Mesendoderm (in vitro differentiated cells): ENCODE data around the gene EVI5.

ENCODE experiments used
- DNase-seq: peaks from one replicate; pipeline ENCODE4 v3.0.0; 2013
- H2AK5ac ChIP-seq: 2 replicates; pipeline ENCODE4 v1.6.1; 2013; ENCODE audit warnings: low read length, inconsistent platforms
- H2BK120ac ChIP-seq: 2 replicates; pipeline ENCODE4 v1.6.1; 2013; ENCODE audit warnings: low read depth, mild to moderate bottlenecking, low read length, moderate library complexity, mixed read lengths
- H2BK15ac ChIP-seq: replicated peaks from 2 replicates; pipeline ENCODE4 v1.6.1; 2013; ENCODE audit warnings: low read depth, mild to moderate bottlenecking, moderate library complexity
- H2BK5ac ChIP-seq: 2 replicates; pipeline ENCODE4 v1.6.1; 2013; ENCODE audit warnings: low read length, inconsistent platforms
- H3K18ac ChIP-seq: 2 replicates; pipeline ENCODE4 v1.6.1; 2013; ENCODE audit warnings: mild to moderate bottlenecking, low read length, mixed read lengths
- H3K23ac ChIP-seq: one replicate; pipeline ENCODE4 v1.6.1; 2013; ENCODE audit warnings: low read length
- H3K27ac ChIP-seq: 2 replicates; pipeline ENCODE4 v1.5.1; 2013; ENCODE audit warnings: low read depth, mild to moderate bottlenecking, inconsistent platforms, low read length, moderate library complexity
- H3K27me3 ChIP-seq: 2 replicates; pipeline ENCODE4 v1.6.1; 2013; ENCODE audit warnings: low read length, control low read depth, mild to moderate bottlenecking, inconsistent platforms; ENCODE audit not compliant: insufficient read depth, poor library complexity
- H3K36me3 ChIP-seq: 2 replicates; pipeline ENCODE4 v1.6.1; 2013; ENCODE audit warnings: low read length, inconsistent platforms; ENCODE audit not compliant: control insufficient read depth, insufficient read depth
- H3K4ac ChIP-seq: one replicate; pipeline ENCODE4 v1.6.1; 2013; ENCODE audit warnings: low read depth, mild to moderate bottlenecking, low read length, moderate library complexity
- H3K4me1 ChIP-seq: 2 replicates; pipeline ENCODE4 v1.6.1; 2013; ENCODE audit warnings: low read depth, low read length, inconsistent platforms; ENCODE audit not compliant: control insufficient read depth
- H3K4me2 ChIP-seq: 2 replicates; pipeline ENCODE4 v1.6.1; 2013; ENCODE audit warnings: low read length
- H3K4me3 ChIP-seq: 2 replicates; pipeline ENCODE4 v1.5.1; 2013; ENCODE audit warnings: mild to moderate bottlenecking, low read length
- H3K56ac ChIP-seq: one replicate; pipeline ENCODE4 v1.6.1; 2013; ENCODE audit warnings: low read length
- H3K79me1 ChIP-seq: 2 replicates; pipeline ENCODE4 v1.6.1; 2013; ENCODE audit warnings: low read length, inconsistent platforms
- H3K79me2 ChIP-seq: 2 replicates; pipeline ENCODE4 v1.6.1; 2013; ENCODE audit warnings: mild to moderate bottlenecking, low read length; ENCODE audit not compliant: control insufficient read depth, insufficient read depth
- H3K9ac ChIP-seq: 2 replicates; pipeline ENCODE4 v1.6.1; 2013; ENCODE audit warnings: low read length, inconsistent platforms
- H4K5ac ChIP-seq: one replicate; pipeline ENCODE4 v1.6.1; 2013; ENCODE audit warnings: low read length
- H4K8ac ChIP-seq: one replicate; pipeline ENCODE4 v1.6.1; 2013; ENCODE audit warnings: low read depth, mild to moderate bottlenecking, control low read depth, low read length, moderate library complexity
- WGBS: extraction: QIAGEN DNeasy Blood & Tissue Kit; methylation state at CpG from one replicate; pipeline ENCODE4 v1.1.7; 2013; ENCODE audit warnings: low lambda C conversion rate, missing lambda C conversion rate; ENCODE audit not compliant: insufficient coverage; ENCODE audit errors: extremely low coverage; 5-methylcytosine and 5-hydroxymethylcytosine counted together

EVI5 gene

DNA sequence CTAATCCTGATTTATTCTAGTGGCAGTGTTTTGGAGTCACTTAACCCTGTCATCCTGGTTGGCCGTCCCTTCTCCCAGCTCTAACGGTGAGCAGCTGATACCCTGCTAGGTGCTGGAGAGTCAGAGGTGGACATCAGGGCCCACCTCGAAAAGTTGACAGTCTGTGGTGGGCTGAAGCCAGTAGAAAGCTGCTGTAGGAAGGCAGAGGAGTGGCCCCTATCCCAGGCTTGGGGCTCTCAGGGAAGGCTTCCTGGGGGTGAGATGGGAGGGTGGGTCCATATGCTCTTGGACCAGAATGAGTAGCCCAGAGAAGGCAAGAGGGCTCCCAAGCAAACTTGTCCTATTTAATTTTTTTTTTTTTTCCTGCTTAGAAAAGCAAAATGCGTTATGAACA lies 46.5 kb upstream of the EVI5 start:
- DNase-seq: peak; percentile 27

GRCh38 chr1:92826792-92827191 lies 41.9 kb upstream of the EVI5 start:
- Histone ChIP-seq H2BK120ac (no peak overlapping the region), H4K5ac (no peak overlapping the region), H3K79me1 (no peaks in the 10 kb centered on the region), H4K8ac (no peak overlapping the region), H2AK5ac (no peak overlapping the region), H3K36me3 (no peaks in the 10 kb centered on the region), H3K23ac (no peak overlapping the region), H3K4me1 (peaks cover 1% of the 10 kb centered on the region), H3K9ac (no peak overlapping the region), H2BK15ac (no peak overlapping the region), H3K56ac (no peak overlapping the region), H3K27ac (no peak overlapping the region), H3K18ac (no peak overlapping the region), H3K79me2 (no peaks in the 10 kb centered on the region), H3K4ac (no peak overlapping the region), H3K4me2 (no peak overlapping the region), H3K4me3 (no peak overlapping the region), H2BK5ac (no peak overlapping the region), H3K27me3 (no peaks in the 10 kb centered on the region)
- WGBS: no CpG with 5 or more reads among the region's 6 CpGs
- no peak for DNase-seq

More for the DNA sequence above, 46.5 kb upstream of the EVI5 start:
- H3K79me1 ChIP-seq: peaks cover 2% of the 10 kb centered on the region
- H3K4me3 ChIP-seq: no peak overlapping the region
- H3K18ac ChIP-seq: no peak overlapping the region
- no peak overlapping the region for H2BK5ac ChIP-seq
- no peaks in the 10 kb centered on the region for H3K27me3 ChIP-seq
- no peak overlapping the region for H3K23ac ChIP-seq
- H4K8ac ChIP-seq: no peak overlapping the region
- H3K56ac ChIP-seq: peak overlapping the region; percentile 68
- peak overlapping the region; percentile 89 for H4K5ac ChIP-seq
- H3K4ac ChIP-seq: peak overlapping the region; percentile 48
- no CpG with 5 or more reads among the region's 4 CpGs for WGBS
- peaks cover 7% of the 10 kb centered on the region for H3K36me3 ChIP-seq
- peaks cover 43% of the 10 kb centered on the region for H3K79me2 ChIP-seq
- H3K9ac ChIP-seq: peak overlapping the region; percentile 40
- H3K4me1 ChIP-seq: peaks cover 1% of the 10 kb centered on the region
- H3K4me2 ChIP-seq: no peak overlapping the region
- no peak overlapping the region for H3K27ac ChIP-seq
- H2BK120ac ChIP-seq: no peak overlapping the region
- H2BK15ac ChIP-seq: no peak overlapping the region
- H2AK5ac ChIP-seq: no peak overlapping the region

GRCh38 chr1:92822879-92823278 lies 38.0 kb upstream of the EVI5 start:
- Histone ChIP-seq H3K4ac (no peak overlapping the region), H3K56ac (no peak overlapping the region), H3K4me1 (no peaks in the 10 kb centered on the region), H2AK5ac (no peak overlapping the region), H2BK120ac (no peak overlapping the region), H3K9ac (no peak overlapping the region), H4K8ac (no peak overlapping the region), H3K79me2 (no peaks in the 10 kb centered on the region), H3K27me3 (no peaks in the 10 kb centered on the region), H3K79me1 (no peaks in the 10 kb centered on the region), H3K27ac (no peak overlapping the region), H2BK5ac (no peak overlapping the region), H3K18ac (no peak overlapping the region), H3K4me3 (no peak overlapping the region), H2BK15ac (no peak overlapping the region), H3K4me2 (no peak overlapping the region), H3K23ac (no peak overlapping the region), H4K5ac (no peak overlapping the region), H3K36me3 (no peaks in the 10 kb centered on the region)
- WGBS: no CpG with 5 or more reads among the region's 3 CpGs
- peak; percentile 34 for DNase-seq

DNA sequence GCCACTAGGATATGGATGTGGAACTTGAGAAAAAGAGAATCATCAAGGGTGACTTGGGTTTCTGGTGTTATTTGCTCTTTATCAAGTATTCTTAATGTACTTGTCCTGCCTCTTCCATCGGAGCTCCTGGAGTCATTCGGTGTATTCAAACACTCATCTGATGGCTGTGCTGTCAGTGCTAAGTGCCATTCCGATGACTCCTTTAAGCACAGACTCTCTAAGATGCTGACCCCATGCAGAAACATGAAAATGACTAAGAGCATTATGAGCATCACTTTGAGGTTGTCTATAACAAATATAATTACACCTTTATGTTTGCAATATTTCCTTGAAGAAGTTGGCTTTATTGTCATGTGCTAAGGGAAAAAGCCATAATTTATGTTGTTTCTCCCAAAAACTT lies 35.6 kb upstream of the EVI5 start:
- H3K23ac ChIP-seq: no peak overlapping the region
- H3K18ac ChIP-seq: no peak overlapping the region
- no peak overlapping the region for H3K4ac ChIP-seq
- no peaks in the 10 kb centered on the region for H3K36me3 ChIP-seq
- no peaks in the 10 kb centered on the region for H3K4me1 ChIP-seq
- no peak overlapping the region for H2AK5ac ChIP-seq
- no peak overlapping the region for H2BK15ac ChIP-seq
- no peaks in the 10 kb centered on the region for H3K79me1 ChIP-seq
- WGBS: no CpG with 5 or more reads among the region's 3 CpGs
- H4K5ac ChIP-seq: no peak overlapping the region
- H3K56ac ChIP-seq: no peak overlapping the region
- no peak overlapping the region for H2BK120ac ChIP-seq
- DNase-seq: no peak
- no peak overlapping the region for H3K4me3 ChIP-seq
- H2BK5ac ChIP-seq: no peak overlapping the region
- H3K79me2 ChIP-seq: no peaks in the 10 kb centered on the region
- H3K27me3 ChIP-seq: no peaks in the 10 kb centered on the region
- H4K8ac ChIP-seq: no peak overlapping the region
- H3K27ac ChIP-seq: no peak overlapping the region
- H3K9ac ChIP-seq: no peak overlapping the region
- H3K4me2 ChIP-seq: no peak overlapping the region

GRCh38 chr1:92820024-92820423 lies 35.1 kb upstream of the EVI5 start:
- Histone ChIP-seq H3K4me1 (no peaks in the 10 kb centered on the region), H3K9ac (no peak overlapping the region), H3K36me3 (no peaks in the 10 kb centered on the region), H3K4ac (no peak overlapping the region), H3K23ac (no peak overlapping the region), H2BK5ac (no peak overlapping the region), H3K4me3 (no peak overlapping the region), H4K5ac (no peak overlapping the region), H2AK5ac (no peak overlapping the region), H3K56ac (no peak overlapping the region), H3K27me3 (no peaks in the 10 kb centered on the region), H4K8ac (no peak overlapping the region), H3K79me2 (no peaks in the 10 kb centered on the region), H3K79me1 (no peaks in the 10 kb centered on the region), H3K27ac (no peak overlapping the region), H2BK120ac (no peak overlapping the region), H3K18ac (no peak overlapping the region), H2BK15ac (no peak overlapping the region), H3K4me2 (no peak overlapping the region)
- peak; percentile 61 for DNase-seq
- no CpG with 5 or more reads among the region's 3 CpGs for whole genome bisulfite sequencing

- Histone ChIP-seq H3K27ac (no peak overlapping the region), H4K5ac (no peak overlapping the region), H3K4me3 (no peak overlapping the region), H3K9ac (no peak overlapping the region), H3K4me1 (no peaks in the 10 kb centered on the region), H2BK5ac (no peak overlapping the region), H2BK120ac (no peak overlapping the region), H3K79me1 (no peaks in the 10 kb centered on the region), H3K56ac (no peak overlapping the region), H3K4me2 (no peak overlapping the region), H3K36me3 (no peaks in the 10 kb centered on the region), H3K79me2 (no peaks in the 10 kb centered on the region), H2AK5ac (no peak overlapping the region), H3K23ac (no peak overlapping the region), H3K27me3 (no peaks in the 10 kb centered on the region), H2BK15ac (no peak overlapping the region), H3K4ac (no peak overlapping the region), H4K8ac (no peak overlapping the region), H3K18ac (no peak overlapping the region)
- DNase-seq: peak; percentile 71
- no CpG with 5 or more reads among the region's 3 CpGs for WGBS
Observed at GRCh38 chr1:92817986-92818764, 33.3 kb upstream of the EVI5 start.
